GM19467 (cell line): ENCODE data around the gene PARD3B.

Experiments used
- ATAC-seq: cut with Tn5 transposase; IDR thresholded peaks from one replicate; pipeline ENCODE4 v1.9.1; 2021; ENCODE audit warnings: mild to moderate bottlenecking, moderate library complexity; ENCODE audit not compliant: unreplicated experiment

Gene PARD3B

DNA sequence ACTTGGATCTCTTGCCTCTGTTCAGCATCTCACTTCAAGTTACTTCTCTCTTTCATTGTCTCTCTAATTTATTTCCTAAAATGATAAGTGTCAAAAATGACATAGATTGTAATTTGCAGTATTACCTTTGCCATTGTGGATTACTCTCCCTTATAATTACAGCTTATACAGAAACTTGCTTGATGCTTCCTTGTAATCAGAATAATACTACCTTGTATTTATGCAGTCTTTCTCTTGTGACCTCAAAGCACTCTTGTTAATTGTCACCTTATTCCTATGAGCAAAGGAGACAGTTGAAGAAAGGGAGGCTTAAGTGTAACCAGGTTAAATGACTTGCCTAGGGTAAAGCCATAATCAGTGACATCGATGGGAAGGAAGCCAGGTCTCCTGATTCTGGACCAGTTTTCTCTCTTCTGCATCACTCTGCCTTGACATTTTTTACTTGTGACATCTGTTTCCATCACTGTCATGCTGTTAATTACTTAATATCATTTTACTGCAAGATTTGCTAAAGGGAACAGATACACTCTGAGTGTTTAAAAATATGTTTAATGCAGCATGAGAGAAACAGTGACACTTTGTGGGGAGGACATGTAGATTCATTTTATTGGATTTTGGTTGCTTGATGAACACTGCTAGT, 388.6 kb downstream of the PARD3B start:
- no peak for ATAC-seq

DNA sequence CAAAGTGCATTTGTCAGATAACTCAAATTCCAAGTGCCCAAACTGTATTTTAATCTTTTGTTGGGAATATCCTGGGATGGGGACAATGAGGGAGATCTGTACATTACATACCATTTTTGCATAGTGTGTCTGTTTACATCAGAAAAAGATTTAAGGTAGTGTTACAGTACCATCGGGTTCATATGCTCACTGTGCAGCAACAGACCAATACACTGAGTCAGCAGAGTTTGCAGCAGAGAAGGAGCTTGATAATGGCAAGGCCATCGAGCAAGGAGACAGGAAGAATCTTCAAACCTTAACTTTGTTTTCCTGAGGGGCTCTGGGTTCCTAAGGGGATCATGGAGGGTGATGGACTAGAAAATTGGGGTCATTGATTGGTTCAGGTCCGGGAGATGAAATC, 399.7 kb downstream of the PARD3B start:
- ATAC-seq, result no peak

DNA sequence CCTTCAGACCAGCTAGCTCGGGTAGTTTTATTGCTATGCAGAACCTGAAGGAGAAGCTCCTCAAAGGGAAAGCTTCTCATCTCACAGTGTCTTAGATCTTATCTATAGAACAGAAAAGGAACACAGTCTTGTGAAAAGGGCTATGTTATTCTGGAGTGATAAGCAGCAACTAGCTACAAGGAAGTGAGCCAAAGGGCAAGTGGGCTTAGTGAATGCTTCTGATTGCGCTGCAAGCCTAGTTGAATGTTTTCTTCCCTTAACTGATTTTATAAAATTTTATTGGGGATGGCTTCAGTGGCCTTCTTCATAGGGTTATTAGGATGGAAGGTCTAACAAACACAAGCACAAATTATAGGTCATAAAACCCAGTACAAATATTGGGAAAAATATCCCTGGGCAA, 400.1 kb downstream of the PARD3B start:
- no peak for ATAC-seq

DNA sequence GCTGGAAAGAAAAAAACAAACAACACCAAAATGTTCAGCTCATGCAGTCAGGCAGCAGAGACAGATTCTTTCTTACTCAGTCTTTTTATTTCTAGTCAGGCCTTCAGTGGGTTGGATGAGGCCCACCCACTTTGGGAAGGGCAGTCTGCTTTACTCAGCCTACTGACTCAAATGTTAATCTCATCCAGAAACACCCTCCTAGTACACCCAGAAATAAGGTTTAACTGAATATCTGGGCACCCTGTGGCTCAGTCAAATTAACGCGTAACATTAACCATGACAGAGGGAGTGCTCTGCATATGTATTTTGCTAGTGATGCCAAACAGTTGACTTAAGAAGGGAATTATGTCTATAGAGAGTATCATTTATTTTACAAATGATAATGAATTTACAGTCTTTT, 401.6 kb downstream of the PARD3B start:
- ATAC-seq, result no peak

DNA sequence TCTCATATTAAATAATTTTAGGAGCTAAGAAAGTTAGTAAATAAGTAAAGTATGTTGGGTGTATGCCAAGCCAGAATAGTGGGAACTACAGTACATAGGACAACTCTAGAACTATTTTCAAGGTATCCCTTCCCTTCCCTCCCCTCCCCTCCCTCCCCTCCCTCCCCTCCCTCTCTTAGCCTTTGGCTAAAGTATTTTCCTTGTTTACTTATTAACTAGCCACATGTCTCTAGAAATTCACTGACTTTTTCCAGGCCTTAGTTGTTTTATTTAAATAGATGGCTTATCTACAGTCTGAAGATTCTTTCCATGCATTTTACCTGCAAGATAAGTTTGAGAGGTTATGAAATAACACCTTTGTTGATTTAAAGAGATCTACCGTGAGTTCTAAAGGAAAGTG, 402.1 kb downstream of the PARD3B start:
- no peak for ATAC-seq

DNA sequence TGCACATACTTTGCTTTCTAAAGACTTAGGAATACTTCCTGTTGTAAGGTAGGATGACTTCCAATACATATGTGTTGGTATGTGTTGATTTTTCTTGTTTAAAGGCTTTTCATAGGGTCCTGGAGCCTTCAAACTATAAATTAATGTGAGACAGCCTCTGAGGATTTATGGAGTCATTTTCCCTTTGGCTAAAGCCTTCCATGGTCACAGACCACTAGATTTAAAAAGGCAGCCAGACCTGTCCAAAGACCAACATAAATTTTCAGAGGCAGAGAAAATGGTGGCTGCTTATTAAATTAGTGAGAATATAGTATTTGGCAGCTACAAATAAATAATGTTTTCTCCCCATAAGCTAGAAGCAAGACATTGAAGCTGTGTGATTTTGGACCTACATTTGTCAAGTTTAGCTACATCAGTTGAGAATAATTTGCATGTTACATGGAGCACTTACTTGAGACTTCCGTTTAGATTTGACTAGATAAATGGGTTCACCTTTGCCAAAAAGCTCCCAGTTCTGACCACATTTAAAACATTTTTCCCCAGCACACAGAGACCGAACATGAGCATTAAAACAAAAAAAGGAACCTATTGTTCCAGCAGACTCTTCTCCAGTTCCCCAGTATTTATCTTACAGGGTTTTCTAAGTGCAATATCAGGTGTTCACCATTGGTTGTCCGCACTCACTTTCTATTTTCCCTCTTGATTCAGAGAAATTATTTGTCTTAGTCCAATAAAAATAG, 402.9 kb downstream of the PARD3B start:
- no peak for ATAC-seq

DNA sequence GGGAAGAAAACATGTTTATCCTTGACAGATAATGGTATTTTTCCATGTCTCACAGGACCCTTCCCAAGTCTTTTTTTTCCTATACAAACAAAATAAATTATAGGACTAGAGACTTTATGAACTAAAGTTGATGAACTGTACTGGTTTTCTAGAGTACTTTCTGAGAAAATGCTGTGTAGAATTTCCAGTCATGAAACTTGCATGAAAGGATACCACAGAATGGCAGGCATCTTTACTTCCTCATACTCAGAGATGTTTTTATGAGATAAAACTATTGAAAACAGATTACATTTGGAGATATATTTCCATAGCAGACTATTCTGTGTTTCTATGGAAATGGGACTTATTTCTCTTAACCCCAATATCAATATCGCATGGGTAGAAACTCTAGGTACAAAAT, 403.5 kb downstream of the PARD3B start:
- no peak for ATAC-seq

DNA sequence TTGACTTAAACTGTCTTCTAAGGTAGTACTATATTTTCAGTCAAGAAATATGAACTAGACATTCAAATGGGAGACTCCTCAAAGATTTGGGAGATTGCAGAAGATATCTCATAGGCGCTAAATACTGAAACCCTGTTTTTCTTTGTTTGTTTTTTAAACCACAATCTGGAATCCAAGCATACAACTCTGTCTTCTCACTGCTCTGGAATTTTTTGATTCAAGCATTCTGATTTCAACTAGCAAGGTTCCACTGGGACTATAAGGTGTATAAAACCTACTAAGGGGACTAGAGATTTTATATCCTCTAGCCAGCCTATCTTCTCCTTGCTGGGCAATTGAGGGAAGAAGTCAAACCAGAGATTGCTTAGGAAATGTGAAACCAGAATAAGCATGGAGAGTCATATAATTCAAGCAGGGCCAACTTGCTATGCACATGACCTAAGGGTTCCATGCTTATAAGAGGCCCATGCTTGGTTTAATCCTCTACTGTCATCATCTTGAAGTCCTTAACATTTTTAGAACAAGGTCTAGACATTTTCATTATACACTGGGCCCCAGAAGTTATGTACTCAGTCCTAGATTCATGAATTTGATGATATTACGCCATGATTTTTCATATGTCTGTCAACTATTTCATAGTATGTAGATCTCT, 405.5 kb downstream of the PARD3B start:
- no peak for ATAC-seq

DNA sequence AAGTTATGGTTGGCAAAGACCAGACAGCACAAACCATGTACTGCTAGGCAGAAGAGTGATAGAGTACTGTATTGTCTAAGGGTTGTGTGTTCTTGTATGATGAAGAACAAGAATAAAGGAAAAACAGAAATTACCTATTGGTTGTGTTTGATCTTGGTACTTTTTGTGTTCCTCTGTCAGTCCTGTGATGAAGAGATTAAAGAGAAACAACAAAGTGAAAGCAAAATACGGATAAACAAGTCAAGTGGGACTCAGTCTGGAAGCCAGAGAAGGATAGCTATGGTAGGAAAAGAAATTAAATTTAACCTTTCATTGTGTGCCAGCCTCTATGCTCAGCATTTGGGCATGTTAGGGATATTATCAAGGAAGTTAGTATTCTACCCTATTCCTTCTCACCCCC, 413.1 kb downstream of the PARD3B start:
- ATAC-seq, result no peak

DNA sequence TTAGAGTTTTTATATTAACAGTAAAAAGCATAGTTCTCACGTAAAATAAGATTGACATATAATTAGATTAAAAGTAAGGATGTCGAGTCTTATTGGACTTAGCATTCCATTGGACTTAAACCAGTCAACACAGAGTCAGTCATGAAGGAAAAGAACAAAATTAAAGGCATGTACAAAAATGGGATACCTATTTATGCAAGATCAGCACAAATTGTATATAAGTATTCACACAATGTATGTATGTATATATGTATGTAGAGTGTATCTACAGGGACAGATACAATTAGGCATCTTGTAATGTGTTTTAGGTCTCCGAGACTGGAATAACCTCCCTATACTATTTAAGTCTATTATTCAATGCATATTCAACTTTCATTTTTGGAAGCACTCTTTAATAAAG, 419.1 kb downstream of the PARD3B start:
- no peak for ATAC-seq

DNA sequence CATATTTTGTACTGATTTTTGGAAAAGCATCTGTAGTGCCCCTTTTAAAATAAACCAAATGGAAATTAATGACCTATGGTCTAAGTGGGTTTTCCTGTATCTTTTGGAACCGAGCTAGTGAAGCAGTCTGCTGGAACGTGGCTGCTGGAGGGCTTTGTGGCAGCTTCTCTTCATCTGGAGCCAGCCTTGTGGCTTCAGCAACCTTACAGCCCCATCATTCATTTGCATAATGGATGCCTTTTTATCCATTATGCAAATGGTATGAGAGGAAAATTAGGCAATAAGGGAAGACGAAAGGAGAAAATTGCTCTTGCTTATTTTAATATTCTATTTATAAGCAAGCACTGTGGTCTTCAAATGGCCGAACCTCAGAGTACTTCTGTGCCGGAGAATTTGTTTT, 421.0 kb downstream of the PARD3B start:
- ATAC-seq, result no peak

DNA sequence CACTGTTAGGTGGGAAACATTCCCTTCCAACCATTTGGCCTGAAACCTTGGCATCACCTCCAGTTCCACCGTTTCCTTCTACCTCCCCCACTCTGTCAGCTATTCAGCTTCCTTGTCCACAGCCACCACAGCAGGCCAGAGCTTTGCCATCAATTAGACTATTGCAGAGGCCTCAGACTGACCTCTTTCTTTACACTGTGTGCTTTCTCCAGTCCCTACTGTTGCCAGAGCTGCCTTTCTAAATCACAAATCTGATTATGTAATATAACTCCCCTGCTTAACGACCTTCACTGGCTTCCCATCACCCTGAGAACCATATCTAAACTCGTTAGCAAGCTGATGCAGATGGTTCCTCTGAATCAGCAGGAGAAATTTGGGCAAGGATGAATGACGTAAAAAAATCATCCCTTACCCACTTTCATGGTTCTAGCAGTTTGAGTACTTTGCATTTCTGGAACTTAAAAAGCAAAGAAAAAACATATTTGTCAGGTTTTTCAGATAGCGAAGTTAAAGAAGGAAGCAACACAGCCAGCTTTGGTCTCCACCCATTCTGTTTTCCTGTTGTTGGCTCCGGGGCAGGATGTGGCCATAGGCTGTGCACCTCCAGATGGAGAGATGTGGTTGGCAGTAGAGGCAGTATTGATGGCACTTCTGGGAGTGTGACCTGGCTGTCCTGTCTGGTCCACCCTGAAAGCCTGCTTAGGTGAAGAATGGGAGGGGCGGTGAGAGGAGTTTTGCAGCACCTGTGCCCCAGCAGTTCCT, 422.1 kb downstream of the PARD3B start:
- ATAC-seq, result no peak

DNA sequence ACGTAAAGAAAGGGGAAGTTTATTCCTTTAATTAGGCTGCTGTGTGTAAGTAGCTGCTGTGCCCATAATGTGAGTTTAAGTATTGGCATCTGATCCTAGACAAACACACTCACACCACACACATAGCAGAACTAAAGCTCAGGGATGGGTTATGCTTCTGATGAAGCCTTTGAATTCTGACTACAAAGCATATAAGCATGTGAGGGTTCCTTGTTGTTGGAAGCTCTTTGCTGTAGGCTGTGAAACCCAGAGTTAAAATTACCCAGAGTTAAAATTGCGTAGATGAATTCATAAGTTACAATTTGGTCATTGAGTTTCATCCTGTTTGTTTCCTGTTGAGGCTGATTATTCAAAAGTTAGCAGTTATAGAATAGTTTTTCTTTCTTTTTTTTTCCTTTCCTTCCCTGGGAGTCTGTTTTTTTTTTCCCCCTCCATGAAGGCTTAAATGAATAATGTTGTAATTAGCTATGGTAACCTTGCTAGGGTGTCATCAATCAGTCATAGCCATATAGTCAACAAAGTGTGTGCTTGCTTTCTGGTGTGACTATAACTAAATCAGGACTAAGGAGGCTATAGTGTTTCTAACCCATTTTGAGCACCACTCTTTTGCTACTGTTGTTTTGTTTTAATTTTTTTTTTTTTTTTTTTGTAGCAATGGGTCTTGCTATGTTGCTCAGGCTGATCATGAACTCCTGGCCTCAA, 426.1 kb downstream of the PARD3B start:
- no peak for ATAC-seq

DNA sequence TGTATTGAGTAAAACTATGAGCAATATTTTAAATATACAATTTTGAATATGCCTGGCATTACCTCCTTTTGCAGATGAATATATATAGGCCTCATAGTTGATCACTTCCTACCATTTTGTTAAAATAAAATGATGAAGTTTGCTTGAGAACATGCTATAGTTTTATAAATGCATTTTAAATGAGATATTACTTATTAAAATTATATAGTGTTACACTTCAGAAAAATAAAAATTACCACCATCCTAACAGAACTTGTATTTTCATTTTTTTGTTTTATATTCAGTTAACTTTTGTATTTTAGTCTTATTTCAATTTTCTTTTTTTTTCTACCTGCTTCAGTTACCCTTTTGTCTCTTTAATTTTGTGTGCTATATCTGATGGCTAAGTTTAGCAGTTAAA, 426.9 kb downstream of the PARD3B start:
- no peak for ATAC-seq

DNA sequence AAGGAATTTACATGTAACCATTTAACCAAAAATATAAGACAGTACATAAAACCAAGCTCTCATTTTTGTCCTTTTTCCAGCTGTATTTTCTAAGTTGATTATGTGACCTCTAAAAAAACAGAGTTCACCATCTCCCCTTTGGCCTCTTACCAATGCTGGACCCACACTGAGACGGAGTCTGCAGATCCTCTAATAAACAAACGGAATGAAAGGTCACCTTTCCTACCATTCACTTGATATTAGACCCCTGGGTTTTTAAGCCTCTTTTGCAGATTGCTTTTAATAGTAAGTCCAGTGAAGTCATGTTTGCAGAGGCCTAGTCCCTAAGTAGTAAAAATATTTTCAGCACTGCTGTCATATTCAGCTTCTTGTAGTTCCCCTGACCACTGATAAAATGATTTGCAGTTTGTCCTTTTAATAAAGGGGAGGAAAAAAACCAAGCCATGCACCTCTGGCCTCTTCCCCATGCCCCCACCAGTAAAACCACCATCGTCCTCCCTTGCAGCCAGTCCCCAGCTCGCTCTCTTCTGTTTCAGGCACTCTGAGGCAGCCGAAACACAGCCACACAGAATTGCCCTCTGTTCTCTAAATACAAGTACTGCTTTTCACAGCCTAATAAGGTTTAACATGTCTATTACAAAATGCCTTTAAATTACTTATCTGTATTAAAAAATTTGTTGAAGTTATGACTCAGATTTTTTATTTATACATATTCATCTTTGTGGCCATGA, 427.5 kb downstream of the PARD3B start:
- no peak for ATAC-seq

DNA sequence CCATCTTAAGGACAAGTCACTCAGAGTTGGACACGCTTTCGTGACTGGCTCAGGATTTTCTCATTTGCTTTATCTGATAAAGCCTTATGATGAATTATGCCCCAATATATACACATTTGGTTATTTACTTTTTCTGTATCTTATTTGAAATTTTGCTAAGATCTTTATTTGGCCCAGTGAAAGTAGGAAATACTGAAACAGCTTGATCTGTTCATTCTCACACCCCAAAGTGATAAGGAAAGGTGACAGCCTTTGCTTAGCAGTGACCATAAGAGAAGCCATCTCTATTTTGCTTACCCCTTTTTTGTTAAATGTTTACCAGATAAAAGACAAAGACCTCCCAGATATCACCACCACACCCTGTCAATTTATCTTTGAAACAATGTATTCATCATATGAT, 428.3 kb downstream of the PARD3B start:
- no peak for ATAC-seq

DNA sequence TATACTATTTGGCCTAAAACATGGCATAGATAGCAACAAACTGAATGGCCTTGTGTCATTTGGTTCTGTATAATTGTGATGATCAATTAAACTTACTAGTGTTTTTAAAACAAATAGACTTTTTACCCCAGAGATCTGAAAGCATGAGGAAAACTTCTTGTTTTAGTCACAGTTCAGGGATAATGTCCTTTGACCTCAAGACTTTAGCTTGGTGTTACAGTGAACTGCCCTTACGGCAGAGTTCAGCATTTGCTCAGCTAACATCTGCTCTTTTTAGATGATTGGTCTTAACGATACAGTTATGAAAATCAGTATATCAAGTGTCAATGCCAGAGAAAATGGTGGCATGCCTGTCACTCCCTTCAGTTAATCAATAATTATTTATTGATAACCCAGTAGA, 429.2 kb downstream of the PARD3B start:
- no peak for ATAC-seq

DNA sequence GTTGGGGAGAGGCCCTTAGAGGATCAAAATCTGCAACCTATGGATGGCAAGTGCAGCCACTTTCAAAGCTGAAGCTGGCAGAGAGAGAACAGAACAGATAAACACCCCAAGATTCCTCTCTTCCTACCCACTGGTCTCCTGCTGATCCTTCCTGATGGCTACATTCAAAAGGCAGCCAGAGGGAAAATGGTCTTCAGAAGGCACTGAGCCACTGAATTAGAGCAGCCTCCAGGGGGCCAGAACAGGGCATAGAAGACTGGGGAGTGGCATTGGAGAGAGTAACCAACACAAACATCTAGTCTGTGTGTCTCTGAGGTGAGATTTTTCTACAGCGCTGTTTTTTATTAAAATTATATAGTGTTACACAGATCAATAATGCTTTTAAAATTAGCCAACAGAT, 432.6 kb downstream of the PARD3B start:
- ATAC-seq, result no peak

DNA sequence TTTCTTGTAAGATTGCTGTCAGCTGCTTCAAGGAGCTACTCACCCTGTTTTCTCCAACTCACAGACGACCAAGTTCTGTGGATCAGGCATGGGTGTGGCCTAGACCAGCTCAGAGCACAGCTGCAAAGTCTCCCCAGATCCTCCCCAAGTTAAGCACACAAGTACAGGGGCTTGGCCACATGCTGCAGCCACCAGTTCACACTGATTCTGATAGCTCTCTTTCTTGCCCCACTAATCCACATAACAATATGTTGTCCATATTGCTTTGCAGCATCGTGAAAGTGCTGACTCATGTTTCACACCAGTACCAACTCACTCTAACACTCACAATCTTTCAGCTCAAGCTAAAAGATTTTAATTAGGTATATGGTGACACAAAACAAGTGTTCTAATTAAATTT, 437.0 kb downstream of the PARD3B start:
- ATAC-seq, result no peak

DNA sequence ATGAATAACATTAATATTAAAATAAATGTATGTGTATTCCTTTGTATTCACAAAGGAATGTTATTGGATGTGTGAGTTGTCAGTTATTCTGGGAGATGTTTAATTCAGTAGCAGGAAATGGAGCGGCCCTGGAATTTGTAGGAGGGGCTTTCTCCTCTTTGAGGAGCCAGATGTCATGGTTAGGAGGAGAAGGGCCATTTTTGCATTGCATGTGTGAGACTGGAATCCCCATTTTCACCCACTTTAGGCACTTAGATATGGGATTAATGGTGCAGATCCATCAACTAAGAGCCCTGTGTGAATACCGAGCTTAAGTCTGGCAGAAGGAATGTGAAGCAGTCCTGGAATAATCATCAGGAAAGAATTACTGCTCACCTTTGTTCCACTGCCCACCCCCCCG, 439.2 kb downstream of the PARD3B start:
- no peak for ATAC-seq
